Measurements from ENCODE around the gene SLC25A15. TPM values are rescaled to one million over a fixed set of nuclear protein-coding genes. Genes with fewer than 3 reads are reported as not detected.

Gene SLC25A15
- total RNA-seq, 1 experiment from 2014 or later, result 20.2 TPM

- TF ChIP-seq USF1 (CRISPR knock-in tag; IDR thresholded peaks at IDR 0.05), result no peak
- no peak for TF ChIP-seq CREB1 (CRISPR knock-in tag; IDR thresholded peaks at IDR 0.05)
- TF ChIP-seq RORB (CRISPR knock-in tag; IDR thresholded peaks at IDR 0.05), result no peak
- no peak for TF ChIP-seq FOXJ3 (CRISPR knock-in tag; IDR thresholded peaks at IDR 0.05; ENCODE audit: borderline replicate concordance)
- no peak for TF ChIP-seq IRF2 (CRISPR knock-in tag; IDR thresholded peaks at IDR 0.05; ENCODE audit: borderline replicate concordance, low read depth)
- TF ChIP-seq FOXK1 (CRISPR knock-in tag; IDR thresholded peaks at IDR 0.05), result no peak
- TF ChIP-seq, protein P1, sequence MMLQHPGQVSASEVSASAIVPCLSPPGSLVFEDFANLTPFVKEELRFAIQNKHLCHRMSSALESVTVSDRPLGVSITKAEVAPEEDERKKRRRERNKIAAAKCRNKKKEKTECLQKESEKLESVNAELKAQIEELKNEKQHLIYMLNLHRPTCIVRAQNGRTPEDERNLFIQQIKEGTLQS (CRISPR knock-in tag; conservative IDR thresholded peaks at IDR 0.05), result no peak
- no peak for TF ChIP-seq IRF1 (CRISPR knock-in tag; IDR thresholded peaks at IDR 0.05)
- TF ChIP-seq, protein P2, sequence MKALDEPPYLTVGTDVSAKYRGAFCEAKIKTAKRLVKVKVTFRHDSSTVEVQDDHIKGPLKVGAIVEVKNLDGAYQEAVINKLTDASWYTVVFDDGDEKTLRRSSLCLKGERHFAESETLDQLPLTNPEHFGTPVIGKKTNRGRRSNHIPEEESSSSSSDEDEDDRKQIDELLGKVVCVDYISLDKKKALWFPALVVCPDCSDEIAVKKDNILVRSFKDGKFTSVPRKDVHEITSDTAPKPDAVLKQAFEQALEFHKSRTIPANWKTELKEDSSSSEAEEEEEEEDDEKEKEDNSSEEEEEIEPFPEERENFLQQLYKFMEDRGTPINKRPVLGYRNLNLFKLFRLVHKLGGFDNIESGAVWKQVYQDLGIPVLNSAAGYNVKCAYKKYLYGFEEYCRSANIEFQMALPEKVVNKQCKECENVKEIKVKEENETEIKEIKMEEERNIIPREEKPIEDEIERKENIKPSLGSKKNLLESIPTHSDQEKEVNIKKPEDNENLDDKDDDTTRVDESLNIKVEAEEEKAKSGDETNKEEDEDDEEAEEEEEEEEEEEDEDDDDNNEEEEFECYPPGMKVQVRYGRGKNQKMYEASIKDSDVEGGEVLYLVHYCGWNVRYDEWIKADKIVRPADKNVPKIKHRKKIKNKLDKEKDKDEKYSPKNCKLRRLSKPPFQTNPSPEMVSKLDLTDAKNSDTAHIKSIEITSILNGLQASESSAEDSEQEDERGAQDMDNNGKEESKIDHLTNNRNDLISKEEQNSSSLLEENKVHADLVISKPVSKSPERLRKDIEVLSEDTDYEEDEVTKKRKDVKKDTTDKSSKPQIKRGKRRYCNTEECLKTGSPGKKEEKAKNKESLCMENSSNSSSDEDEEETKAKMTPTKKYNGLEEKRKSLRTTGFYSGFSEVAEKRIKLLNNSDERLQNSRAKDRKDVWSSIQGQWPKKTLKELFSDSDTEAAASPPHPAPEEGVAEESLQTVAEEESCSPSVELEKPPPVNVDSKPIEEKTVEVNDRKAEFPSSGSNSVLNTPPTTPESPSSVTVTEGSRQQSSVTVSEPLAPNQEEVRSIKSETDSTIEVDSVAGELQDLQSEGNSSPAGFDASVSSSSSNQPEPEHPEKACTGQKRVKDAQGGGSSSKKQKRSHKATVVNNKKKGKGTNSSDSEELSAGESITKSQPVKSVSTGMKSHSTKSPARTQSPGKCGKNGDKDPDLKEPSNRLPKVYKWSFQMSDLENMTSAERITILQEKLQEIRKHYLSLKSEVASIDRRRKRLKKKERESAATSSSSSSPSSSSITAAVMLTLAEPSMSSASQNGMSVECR (CRISPR knock-in tag; IDR thresholded peaks at IDR 0.05; ENCODE audit: borderline replicate concordance), result no peak
- TF ChIP-seq, protein P3, sequence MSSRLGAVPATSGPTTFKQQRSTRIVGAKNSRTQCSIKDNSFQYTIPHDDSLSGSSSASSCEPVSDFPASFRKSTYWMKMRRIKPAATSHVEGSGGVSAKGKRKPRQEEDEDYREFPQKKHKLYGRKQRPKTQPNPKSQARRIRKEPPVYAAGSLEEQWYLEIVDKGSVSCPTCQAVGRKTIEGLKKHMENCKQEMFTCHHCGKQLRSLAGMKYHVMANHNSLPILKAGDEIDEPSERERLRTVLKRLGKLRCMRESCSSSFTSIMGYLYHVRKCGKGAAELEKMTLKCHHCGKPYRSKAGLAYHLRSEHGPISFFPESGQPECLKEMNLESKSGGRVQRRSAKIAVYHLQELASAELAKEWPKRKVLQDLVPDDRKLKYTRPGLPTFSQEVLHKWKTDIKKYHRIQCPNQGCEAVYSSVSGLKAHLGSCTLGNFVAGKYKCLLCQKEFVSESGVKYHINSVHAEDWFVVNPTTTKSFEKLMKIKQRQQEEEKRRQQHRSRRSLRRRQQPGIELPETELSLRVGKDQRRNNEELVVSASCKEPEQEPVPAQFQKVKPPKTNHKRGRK (CRISPR knock-in tag; IDR thresholded peaks at IDR 0.05; ENCODE audit: borderline replicate concordance), result no peak
- no peak for TF ChIP-seq NFATC4 (CRISPR knock-in tag; IDR thresholded peaks at IDR 0.05)
Observed at GRCh38 chr13:40779049-40779448, 10.4 kb upstream of the SLC25A15 start (continued).

DNA sequence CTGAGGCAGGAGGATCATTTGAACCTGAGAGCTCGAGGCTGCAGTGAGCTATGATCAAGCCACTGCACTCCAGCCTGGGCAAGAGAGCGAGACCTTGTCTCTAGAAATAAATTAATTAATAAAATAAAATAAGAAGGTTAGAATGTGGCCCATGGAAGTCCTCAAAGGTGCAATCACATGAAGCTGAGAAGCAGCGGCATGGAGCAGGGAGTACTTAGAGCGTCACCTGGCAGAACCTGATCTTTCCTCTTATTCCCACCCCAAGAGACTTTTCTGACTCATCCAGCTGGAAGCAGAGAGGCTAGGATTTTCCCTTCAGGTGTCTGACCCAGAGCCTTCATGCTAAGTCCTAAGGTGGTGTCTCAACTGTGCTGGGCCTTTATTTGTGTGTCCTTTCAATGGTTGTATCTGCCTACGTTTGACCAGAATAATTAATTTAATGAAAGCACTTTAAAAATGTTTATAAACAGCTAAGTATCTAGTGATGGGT is 9.6 kb upstream of the SLC25A15 start:
- H3K27me3 Mint-ChIP-seq (ENCODE audit: low read depth), result no peaks in the 10 kb centered on the region
- no peak for ATAC-seq
- no peak overlapping the region for H3K27ac Mint-ChIP-seq
- H3K9me3 Mint-ChIP-seq, result no peaks in the 10 kb centered on the region
- no peak overlapping the region for H3K4me3 Mint-ChIP-seq
- TF ChIP-seq, protein P4, sequence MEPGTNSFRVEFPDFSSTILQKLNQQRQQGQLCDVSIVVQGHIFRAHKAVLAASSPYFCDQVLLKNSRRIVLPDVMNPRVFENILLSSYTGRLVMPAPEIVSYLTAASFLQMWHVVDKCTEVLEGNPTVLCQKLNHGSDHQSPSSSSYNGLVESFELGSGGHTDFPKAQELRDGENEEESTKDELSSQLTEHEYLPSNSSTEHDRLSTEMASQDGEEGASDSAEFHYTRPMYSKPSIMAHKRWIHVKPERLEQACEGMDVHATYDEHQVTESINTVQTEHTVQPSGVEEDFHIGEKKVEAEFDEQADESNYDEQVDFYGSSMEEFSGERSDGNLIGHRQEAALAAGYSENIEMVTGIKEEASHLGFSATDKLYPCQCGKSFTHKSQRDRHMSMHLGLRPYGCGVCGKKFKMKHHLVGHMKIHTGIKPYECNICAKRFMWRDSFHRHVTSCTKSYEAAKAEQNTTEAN (CRISPR knock-in tag; IDR thresholded peaks at IDR 0.05), result no peak
- TF ChIP-seq MAX (CRISPR knock-in tag; IDR thresholded peaks at IDR 0.05), result no peak
- TF ChIP-seq ZNF121 (CRISPR knock-in tag; IDR thresholded peaks at IDR 0.05), result no peak
- no peak for TF ChIP-seq FOXJ3 (CRISPR knock-in tag; IDR thresholded peaks at IDR 0.05; ENCODE audit: borderline replicate concordance)
- no peak for TF ChIP-seq MYBL2 (CRISPR knock-in tag; IDR thresholded peaks at IDR 0.05)
- no peak for TF ChIP-seq RELA (CRISPR knock-in tag; IDR thresholded peaks at IDR 0.05; ENCODE audit: borderline replicate concordance)
- no peak for TF ChIP-seq OVOL2 (CRISPR knock-in tag; IDR thresholded peaks at IDR 0.05; ENCODE audit: borderline replicate concordance)
- TF ChIP-seq ESRRA (CRISPR knock-in tag; IDR thresholded peaks at IDR 0.05; ENCODE audit: borderline replicate concordance), result no peak
- no peak for TF ChIP-seq ZNF138 (CRISPR knock-in tag; conservative IDR thresholded peaks at IDR 0.05)
- no peak for TF ChIP-seq ERG (CRISPR knock-in tag; IDR thresholded peaks at IDR 0.05)
- no peak for TF ChIP-seq GRHL2 (CRISPR knock-in tag; IDR thresholded peaks at IDR 0.05; ENCODE audit: insufficient replicate concordance, severe bottlenecking)
- no peak for TF ChIP-seq STAT6 (CRISPR knock-in tag; conservative IDR thresholded peaks at IDR 0.05; ENCODE audit: low read depth)
- no peak for TF ChIP-seq FOXK1 (CRISPR knock-in tag; IDR thresholded peaks at IDR 0.05)
- TF ChIP-seq NFATC4 (CRISPR knock-in tag; IDR thresholded peaks at IDR 0.05), result no peak
- no peaks in the 10 kb centered on the region for H3K36me3 Mint-ChIP-seq
- ChIA-PET CTCF (interaction anchor here (1.2 to 3.4 kb wide), 3 partner anchors 9 to 710 kb away, joined by 4 to 36 read pairs (median 5); partner anchors contain the start of gene SLC25A15), POLR2A (interaction anchor here (1.1 kb wide), 1 partner anchor 10 kb away, joined by 4 read pairs; the partner anchor contains the start of gene SLC25A15)
- H3K4me1 Mint-ChIP-seq, result peaks cover 12% of the 10 kb centered on the region
- DNase-seq (ENCODE audit: low spot score), result no peak

Measured in WTC11 (cell line).